GM18868 (cell line): Measurements from ENCODE around the gene PAN2.
"Not testable (repeated sequence)": the region's sequence is repeated elsewhere in the genome, so short reads cannot be mapped to it uniquely, and the experiment has no call there.

Experiments used
- ATAC-seq: cut with Tn5 transposase; IDR thresholded peaks from one replicate; pipeline ENCODE4 v1.9.1; 2021; ENCODE audit warnings: mild to moderate bottlenecking, moderate library complexity; ENCODE audit not compliant: unreplicated experiment

PAN2 gene

DNA sequence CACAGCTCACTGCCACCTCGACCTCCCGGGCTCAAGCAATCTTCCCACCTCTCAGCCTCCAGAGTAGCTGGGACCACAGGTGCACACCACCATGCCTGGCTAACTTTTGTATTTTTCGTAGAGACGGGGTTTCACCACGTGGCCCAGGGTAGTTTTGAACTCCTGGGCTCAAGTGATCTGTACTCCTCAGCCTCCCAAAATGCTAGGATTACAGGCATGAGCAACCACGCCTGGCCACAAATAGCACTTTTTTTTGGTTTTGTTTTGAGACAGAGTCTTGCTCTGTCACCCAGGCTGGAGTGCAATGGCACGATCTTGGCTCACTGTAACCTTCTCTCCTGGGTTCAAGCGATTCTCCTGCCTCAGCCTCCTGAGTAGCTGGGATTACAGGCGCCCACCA lies 13.5 kb upstream of the PAN2 start:
- ATAC-seq: not testable (repeated sequence)

DNA sequence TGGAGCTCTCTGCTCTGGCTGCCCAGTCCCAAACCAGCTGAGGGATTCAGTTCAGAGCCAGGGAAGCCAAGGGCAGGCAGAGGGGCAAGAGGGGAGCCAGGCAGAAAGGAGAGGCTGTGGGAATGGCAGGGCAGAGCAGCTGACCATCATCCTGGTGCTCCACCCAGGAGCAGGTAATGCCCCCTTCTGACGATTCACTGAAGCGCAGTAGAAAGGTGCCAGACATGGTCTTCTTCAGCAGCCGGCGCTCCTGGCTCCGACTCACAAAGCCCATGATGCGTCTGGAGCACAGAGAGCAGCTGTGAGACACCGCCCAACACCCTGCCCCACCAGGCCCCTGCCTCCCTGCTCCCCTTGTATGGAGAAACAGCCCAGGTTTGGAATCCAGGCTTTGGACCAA lies 12.9 kb upstream of the PAN2 start:
- ATAC-seq: no peak

DNA sequence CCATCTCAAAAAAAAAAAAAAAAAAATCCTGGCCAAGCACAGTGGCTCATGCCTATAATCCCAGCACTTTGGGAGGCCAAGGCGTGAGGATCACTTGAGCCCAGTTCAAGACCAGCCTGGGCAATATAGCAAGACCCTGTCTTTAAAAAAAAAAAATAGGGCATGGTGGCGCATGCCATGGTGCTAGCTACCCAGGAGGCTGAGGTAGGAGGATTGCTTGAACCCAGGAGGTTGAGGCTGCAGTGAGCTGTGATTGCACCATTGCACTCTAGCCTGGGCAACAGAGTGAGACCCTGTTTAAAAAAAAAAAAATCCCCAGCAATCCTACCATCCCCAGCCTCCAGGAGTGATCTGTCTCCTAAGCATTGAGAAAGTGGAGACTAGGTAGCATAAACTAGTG lies 8.5 kb upstream of the PAN2 start:
- not testable (repeated sequence) for ATAC-seq

DNA sequence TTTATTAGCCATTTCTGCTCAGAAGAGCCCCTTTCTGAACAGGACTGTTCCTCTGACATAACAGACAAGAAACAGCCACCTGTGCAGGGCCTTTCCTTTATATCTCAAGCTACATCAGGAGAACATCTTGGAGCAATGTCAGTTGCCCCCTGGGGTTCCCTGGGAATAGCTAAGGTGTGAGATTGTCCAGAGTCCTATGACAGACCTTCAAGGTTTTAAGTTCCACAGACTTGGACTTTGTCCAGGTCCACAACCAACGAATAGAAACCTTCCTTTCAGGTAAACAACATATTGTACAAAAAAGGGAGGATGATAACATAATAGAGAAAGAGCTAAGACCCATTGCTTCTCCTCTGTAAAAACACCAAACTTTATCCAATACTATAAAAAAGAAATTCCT lies 7.8 kb upstream of the PAN2 start:
- ATAC-seq: no peak

DNA sequence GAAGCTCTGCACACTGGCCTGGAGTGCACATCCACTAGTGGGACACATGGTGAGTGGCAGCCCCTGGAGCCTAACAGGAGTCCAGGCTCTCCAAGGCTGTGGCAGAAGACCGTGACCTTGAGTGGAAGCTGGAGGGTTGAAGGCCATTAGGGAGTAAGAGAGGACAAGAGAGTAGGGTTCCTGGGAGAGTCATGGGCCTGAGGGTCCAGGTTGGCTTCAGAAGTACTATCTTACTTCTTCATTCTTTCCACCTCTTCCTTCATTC lies 5.3 kb upstream of the PAN2 start:
- no peak for ATAC-seq

DNA sequence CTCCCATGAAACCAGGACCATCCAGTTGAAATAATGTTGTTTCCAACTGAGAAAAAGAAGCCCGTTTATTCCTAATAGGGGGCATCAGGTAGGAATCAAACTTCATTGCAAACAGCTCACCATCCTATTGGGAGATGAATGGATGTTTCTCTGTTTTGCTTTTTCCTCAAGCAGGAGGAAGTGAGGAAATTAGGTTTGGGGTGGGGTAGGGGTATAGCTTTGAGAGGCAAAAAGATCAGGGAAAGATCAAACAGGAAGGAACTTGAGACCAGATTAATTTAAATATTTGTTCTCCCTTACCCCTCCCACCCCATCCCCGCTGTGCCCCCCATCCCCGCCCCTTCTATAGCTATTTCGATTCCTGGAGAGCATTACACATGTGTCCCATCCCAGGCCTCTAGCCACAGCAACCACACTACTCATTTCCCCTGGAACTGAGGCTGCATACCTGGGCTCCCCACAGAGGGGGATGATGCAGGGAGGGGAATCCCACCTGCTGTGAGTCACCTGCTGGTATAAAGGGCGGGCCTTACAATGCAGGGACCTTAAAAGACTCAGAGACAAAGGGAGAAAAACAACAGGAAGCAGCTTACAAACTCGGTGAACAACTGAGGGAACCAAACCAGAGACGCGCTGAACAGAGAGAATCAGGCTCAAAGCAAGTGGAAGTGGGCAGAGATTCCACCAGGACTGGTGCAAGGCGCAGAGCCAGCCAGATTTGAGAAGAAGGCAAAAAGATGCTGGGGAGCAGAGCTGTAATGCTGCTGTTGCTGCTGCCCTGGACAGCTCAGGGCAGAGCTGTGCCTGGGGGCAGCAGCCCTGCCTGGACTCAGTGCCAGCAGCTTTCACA lies 4.7 kb upstream of the PAN2 start, which contains the start of gene IL23A:
Gene IL23A (plus strand): TSS at position 577 of the 850 bp plus-strand sequence. CDS start 161 bp downstream, at position 738.
- ATAC-seq: peak; percentile 63

DNA sequence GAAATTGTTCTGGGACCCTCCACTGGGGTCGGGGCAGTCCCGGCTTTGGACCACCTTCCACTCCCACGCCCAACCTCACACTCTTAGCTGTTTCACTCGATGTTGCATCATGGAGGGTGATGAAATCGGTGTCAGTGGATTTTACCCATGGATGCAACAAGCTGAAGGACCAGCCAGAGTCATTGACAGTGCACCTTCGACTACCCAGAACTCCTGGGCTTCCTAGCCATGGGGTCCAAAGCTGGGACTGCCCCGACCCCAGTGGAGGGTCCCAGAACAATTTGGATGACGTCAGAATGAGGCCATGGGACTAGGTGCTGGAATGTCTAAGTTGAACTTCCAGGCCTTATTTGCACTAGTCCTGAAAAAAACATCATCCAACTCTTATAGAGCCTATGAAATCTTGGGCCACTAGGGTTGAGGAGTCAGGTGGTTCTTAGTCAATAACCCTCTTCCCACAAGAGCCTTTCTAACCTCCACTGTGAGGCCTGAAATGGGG lies 4.0 kb upstream of the PAN2 start:
- no peak for ATAC-seq

DNA sequence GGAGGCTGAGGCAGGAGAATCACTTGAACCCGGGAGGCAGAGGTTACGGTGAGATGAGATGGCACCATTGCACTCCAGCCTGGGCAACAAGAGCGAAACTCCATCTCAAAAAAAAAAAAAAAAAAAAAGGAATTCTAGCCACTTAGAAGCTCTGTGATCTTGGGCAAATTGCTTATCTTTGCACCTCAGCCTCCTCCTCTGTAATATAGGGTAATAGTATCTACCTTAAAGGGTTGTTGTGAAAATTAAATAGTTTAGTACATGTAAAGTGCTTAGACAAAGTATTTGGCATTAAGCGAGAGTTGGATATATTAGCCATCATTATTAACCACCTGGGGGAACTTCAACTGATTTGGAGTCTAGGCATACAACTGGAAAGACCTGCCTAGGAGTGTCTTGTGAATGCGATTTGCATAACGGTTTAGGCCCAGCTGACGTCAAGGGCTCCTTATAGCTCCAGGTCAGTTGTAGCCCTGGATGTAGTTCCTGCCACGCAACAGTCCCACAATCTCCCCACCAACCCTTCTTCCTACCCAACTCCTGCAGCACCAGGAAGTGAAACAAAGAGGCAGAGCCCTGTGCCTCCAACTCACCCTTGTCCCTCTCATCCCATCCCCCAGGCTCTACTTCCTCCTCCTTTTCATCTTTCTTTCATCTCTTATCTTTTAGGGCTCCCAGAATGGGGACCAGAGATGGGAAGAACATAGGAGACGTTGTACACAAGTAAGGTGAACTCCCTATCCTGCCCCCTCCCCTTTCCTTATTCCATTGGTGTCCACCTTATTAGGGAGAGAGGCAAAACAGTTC lies 2.8 kb upstream of the PAN2 start:
- ATAC-seq: no peak

DNA sequence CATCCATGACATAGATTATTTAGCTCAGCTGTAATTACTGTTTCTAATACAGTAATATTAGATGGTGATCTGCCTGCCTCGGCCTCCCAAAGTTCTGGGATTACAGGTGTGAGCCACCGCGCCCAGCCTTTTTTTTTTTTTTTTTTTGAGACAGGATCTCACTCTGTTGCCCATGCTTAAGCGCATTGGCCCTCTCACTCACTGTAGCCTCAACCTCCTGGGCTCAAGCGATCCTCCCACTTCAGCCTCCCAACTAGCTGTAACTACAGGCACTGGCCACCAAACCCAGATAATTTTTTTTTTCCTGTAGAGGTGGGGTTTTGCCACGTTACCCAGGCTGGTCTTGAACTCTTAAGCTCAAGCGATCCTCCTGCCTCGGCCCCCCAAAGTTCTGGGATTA lies 1.7 kb upstream of the PAN2 start:
- ATAC-seq: not testable (repeated sequence)

DNA sequence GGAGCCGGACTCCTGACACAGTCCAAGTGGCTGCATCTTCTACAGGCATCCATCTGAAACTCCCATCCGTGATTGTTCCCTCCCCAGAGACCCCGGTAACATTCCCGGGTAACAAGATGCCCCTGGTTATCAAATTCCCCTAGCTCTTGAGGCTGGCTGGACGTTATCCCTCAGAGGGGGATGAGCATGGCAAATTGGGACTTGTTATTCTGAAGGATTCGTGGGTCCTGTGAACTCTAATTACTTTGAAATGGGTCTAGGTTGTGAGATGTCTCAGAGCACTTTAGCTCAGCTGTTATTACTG lies 642 bp upstream of the PAN2 start:
- ATAC-seq: no peak

DNA sequence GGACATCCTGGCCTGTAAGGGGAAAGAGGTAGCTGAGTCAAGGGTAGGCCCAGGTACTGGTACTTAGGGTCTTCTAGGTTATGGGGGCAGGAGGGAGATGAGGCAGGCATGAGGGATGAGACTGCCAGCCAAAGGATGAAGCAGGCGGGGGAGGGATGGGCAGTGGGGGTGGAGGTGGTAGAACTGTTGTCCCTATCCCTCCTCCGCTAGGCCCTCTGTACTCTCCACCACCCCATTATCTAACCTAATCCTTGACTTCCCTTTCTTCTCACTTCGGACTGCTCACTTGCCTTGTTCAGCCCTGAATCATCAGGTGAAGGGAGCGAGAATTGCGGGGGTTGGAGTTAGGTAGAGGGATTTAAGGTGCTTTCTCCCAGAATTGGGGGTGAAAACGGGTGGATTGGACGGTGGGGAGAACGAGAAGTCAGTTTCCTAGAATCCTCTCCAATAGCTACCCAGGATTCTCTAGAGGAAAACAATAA lies 562 bp downstream of the PAN2 start:
- ATAC-seq: no peak

DNA sequence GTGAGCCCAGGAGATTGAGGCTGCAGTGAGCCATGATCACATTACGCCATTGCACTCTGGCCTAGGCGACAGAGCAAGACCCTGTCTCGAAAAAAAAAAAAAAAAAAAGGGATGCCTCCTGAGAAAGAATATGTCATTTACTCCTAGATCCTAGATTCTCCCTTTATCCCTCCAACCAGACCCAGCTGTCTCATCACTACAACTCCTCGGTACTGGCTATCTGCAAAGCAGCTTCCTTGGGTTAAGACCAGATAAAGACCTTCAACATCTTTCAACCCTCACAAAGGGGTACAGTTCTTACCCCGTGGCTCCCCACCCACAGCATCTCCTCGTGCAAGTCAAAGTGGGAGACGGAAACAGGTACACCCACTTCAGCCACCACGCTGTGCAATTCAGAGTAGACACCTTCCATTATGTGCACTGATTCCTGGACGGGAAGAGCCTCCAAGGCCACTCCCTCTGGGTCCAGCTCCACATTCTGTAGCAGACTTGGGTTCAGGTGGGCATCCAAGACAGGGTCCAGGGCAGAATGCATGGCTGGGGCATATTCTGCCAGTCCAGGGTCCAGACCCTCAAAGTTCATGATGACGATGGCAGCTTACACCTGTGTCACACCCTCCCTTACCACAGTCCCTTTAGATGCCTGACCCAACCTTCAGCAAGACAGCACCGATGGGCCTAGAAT lies 1.1 kb downstream of the PAN2 start:
- ATAC-seq: no peak

DNA sequence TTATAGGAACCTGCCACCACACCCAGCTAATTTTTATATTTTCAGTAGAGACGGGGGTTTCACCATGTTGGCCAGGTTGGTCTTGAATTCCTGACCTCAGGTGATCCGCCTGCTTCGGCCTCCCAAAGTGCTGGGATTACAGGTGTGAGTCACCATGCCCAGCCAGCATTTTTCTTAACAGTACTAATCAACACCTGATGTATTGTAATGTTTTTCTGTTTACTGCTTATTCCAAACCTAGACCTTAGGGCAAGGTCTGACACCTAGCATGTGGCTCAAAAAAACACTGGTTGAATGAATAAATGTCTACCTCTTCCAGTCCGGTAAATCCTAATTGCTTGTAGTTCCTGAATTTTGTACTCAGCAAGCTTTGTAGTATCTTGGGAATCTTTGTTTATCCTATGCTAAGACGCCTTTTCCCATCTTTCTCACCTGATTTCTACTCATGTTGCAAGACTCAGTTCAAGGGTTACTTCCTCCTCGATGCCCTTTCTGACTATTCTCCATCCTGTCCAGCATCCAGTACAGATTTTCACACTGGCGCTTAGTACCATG lies 2.8 kb downstream of the PAN2 start:
- ATAC-seq: no peak

DNA sequence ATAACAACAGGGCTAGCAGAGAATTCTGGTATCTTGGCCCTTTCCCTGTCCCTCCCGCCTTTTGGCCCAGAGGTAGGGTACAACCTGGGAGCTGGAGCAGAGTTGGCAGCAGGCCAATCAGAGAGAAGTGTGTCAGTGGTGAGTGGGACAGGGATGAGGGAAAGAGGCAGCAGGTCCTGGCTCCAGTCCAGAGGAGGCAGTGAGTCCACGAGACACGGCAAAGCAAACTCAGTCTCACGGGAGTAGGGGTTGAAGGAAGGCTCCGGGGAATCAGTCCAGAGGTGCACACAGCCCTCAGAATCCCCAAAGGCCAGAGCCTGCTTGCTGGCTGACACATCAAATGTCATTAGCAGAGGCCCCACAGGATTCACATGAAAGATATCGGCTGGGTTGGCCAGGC lies 7.3 kb downstream of the PAN2 start:
- no peak for ATAC-seq

DNA sequence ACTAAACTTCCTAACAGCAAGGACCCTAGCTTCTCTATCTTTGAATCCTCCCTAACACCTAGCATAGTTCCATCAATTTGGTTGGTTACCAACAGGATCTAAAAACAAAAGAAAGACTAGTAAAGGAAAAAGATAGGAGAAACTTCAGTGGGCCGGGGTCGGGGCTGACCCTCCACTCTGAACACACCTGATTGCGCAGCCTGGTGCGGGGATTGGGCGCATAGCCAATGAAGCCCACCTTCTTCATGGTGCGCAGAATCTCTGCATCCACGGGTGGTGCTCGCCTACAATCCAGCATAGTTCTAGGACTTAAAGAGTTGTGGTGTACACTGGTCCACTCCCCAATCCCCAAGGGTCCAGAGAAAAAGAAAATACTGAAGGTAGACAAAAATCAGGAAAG lies 7.7 kb downstream of the PAN2 start:
- ATAC-seq: no peak

DNA sequence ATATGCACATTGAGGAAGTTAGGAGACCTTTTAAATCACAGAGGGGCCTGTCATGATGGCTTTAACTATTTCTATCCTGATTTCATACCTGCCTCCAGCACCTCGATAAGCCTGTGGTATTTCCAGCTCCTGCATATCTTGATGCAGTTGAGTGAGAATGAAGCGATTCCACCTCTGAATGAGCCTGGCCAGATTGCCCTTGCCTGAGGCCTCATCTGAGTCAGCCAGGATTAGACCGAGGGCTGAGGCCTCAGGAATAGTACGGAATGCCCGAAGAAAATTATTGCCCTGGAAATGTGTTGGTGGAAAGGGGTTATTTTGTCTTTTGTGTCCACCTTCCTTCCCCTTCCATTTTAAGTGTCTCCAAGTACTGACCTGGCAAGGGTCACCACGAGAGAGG lies 9.6 kb downstream of the PAN2 start:
- no peak for ATAC-seq

DNA sequence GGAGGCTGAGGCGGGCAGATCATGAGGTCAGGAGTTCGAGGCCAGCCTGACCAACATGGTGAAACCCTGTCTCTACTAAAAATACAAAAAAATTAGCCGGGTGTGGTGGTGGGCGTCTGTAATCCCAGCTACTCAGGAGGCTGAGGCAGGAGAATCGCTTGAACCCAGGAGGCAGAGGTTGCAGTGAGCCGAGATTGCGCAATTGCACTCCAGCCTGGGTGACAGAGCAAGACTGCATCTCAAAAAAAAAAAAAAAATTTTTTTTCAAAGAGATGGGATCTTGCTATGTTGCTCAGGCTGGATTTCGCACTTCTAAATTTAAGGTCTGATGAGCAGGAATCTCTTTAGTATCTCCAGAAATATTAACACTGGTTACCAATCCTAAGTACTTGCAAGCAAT lies 12.2 kb downstream of the PAN2 start:
- not testable (repeated sequence) for ATAC-seq

DNA sequence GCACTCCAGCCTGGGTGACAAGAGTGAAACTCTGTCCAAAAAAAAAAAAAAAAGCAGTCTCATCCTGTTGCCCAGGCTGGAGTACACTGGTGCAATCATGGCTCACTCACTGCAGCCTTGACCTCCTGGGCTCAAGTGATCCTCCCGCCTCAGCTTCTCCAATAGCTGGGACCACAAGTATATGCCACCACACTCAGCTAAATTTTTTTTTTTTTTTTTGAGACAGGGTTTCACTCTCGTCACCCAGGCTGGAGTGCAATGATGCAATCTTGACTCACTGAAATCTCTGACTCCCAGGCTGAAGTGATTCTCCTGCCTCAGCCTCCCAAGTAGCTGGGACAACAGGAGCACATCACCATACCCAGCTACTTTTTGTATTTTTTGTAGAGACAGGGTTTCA lies 12.8 kb downstream of the PAN2 start:
- no peak for ATAC-seq

DNA sequence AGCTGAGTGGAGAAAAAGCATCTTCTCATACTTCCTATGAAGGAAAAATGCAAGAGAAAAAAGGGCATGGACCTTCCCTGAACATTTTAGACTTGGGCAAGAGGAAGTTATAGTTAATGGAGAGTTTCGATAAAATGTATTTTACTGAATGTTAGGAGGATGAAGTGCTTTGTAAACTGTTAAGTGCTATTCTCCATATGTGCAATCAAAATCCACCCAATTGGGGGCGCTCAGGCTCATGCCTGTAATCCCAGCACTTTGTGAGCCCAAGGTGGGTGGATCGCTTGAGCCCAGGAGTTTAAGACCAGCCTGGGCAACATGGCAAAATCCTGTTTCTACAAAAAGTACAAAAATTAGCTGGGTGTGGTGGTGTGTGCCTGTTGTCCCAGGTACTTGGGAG lies 16.1 kb downstream of the PAN2 start:
- ATAC-seq: no peak

DNA sequence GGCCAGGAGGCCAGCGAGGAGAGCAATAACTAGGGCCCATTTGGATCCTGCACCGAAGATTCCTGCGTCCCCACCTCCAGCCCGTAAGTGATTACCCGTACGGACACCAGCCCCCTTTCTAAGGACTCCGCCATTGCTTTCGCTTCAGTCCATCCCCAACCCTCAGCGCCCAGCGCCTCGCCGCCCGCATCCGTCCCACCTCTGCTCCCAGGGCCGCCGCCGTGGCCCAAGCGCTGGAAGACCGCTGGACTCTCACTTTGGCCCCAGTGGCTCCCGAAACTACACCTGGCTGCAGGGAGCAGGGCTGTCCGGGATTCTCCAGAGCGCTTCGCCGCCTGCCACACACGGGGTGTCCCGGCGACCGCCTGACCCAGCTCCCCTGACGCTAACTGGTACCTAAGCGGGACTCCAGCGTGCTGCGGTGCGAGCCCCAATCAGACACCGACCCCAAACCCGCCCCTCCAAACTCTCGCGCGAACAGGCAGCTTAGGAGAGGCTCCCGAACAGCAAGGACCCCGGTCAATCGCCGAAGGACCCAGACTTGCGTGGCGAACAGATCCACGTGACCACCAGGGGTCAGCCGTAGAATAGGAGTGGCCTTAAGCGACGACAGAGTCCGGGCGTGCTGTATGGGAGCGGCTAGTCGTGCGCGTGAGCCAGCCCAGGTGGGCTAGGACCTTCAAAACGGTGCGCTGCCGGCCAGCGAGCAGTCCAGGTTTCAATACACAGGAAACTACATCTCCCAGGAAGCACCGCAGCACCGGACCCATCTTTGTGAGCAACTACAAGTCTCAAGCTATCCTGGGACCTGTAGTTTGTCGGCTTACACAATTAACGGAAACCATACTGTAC lies 18.0 kb downstream of the PAN2 start, which contains the start of gene CNPY2:
Gene CNPY2 (minus strand): TSS at position 367 of the 852 bp plus-strand sequence. CDS start 771 bp downstream, outside the sequence.
- ATAC-seq: peak; percentile 87
